C4-2B (cell line): ENCODE measurements around the gene RAB40C.

Source experiments
- ZFX ChIP-seq: fragments of 450-650 bp; IDR thresholded peaks from 2 replicates; pipeline ENCODE4 v1.6.1; 2017
- TF ChIP-seq, protein P1 (sequence below): fragments of 450-650 bp; conservative IDR thresholded peaks from 2 replicates; pipeline ENCODE4 v1.5.1; 2017; ENCODE audit warnings: mild to moderate bottlenecking

- TF ChIP-seq, protein P1, sequence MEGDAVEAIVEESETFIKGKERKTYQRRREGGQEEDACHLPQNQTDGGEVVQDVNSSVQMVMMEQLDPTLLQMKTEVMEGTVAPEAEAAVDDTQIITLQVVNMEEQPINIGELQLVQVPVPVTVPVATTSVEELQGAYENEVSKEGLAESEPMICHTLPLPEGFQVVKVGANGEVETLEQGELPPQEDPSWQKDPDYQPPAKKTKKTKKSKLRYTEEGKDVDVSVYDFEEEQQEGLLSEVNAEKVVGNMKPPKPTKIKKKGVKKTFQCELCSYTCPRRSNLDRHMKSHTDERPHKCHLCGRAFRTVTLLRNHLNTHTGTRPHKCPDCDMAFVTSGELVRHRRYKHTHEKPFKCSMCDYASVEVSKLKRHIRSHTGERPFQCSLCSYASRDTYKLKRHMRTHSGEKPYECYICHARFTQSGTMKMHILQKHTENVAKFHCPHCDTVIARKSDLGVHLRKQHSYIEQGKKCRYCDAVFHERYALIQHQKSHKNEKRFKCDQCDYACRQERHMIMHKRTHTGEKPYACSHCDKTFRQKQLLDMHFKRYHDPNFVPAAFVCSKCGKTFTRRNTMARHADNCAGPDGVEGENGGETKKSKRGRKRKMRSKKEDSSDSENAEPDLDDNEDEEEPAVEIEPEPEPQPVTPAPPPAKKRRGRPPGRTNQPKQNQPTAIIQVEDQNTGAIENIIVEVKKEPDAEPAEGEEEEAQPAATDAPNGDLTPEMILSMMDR = no peak
- no peak for TF ChIP-seq ZFX
These were observed 38.6 kb downstream of the RAB40C start for GRCh38 chr16:628321-629061.
